HCT116 (cell line): Measurements from ENCODE around the gene DNMT1. TPM values are rescaled to one million over a fixed set of nuclear protein-coding genes. Genes with fewer than 3 reads are reported as not detected.
A peak's percentile ranks its signal among the peaks of the same experiment; 100 is the strongest.

ENCODE experiments used
- ATAC-seq: fragments of 200-7000 bp; cut with Tn5 transposase; 2 replicates; pipeline ENCODE4 v1.9.1; 2020; ENCODE audit warnings: mild to moderate bottlenecking, moderate library complexity
- BruUV-seq: library from RNA; stranded (reverse); fragments of 400-500 nt; replicated peaks from 2 replicates; lab custom pipeline; 2021; lab: Mats Ljungman, UMichigan
- CTCF ChIA-PET: fragments of 300-600 bp; sonication (Branson Sonifier 250); formaldehyde crosslinking; loops from one replicate; lab custom pipeline; 2021; ENCODE audit warnings: antibody characterized with exemption; lab: Charles Lee
- POLR2A ChIA-PET: fragments of 300-600, 350-600 bp; sonication (Branson Sonifier 250); formaldehyde crosslinking; loops from one replicate; lab custom pipeline; 2021; ENCODE audit warnings: antibody characterized with exemption; lab: Charles Lee
- RAD21 ChIA-PET, 2 experiments: fragments of 300-600 bp; sonication (Branson Sonifier 250); formaldehyde crosslinking; loops; one replicate each; lab custom pipeline; 2023; ENCODE audit warnings: low total read pairs in 2 of 2; ENCODE audit not compliant: uncharacterized antibody in 2 of 2, unreplicated experiment in 2 of 2, low non-redundant PET in 1 of 2; lab: Charles Lee
- DNase-seq: peaks from one replicate; pipeline ENCODE4 v3.0.0-alpha.2; 2010; ENCODE audit warnings: low read depth, low spot score
- H2AFZ ChIP-seq: fragments of 200-600 bp; shearing (Covaris generic), sonication (generic); 2 replicates; pipeline ENCODE4 v1.6.1; 2017; ENCODE audit warnings: low read depth, mixed run types, mixed read lengths, antibody characterized with exemption, low read length; ENCODE audit not compliant: poor library complexity, severe bottlenecking
- H3K27ac ChIP-seq: 2 replicates; pipeline ENCODE4 v1.5.1; 2012; ENCODE audit warnings: low read depth, low read length
- H3K27me3 ChIP-seq: fragments of 200-600 bp; sonication (generic); 2 replicates; pipeline ENCODE4 v1.6.1; 2016; ENCODE audit warnings: mixed run types, low read length, mixed read lengths; ENCODE audit not compliant: insufficient read depth
- H3K36me3 ChIP-seq, 2 experiments: fragments of 200-500 bp in 1 of 2; fragments of 200-600 bp in 1 of 2; sonication (Bioruptor generic) in 1 of 2; sonication (generic) in 1 of 2; 2 replicates each; pipeline versions ENCODE4 v1.5.1 to v1.6.1; 2014 to 2016; ENCODE audit warnings: low read length in 2 of 2, inconsistent platforms in 1 of 2, mixed read lengths in 1 of 2, mixed run types in 1 of 2; ENCODE audit not compliant: insufficient read depth in 2 of 2, control insufficient read depth in 1 of 2
- H3K4me1 ChIP-seq, 2 experiments: fragments of 200-600 bp in 1 of 2; sonication (generic) in 1 of 2; 2 replicates each; pipeline versions ENCODE4 v1.5.1 to v1.6.1; 2012 to 2017; ENCODE audit warnings: low read length in 2 of 2, inconsistent platforms in 1 of 2, mild to moderate bottlenecking in 1 of 2, mixed read lengths in 1 of 2, mixed run types in 1 of 2, moderate library complexity in 1 of 2; ENCODE audit not compliant: insufficient read depth in 2 of 2, control insufficient read depth in 1 of 2
- H3K4me2 ChIP-seq: fragments of 200-600 bp; sonication (generic); 2 replicates; pipeline ENCODE4 v1.6.1; 2017; ENCODE audit warnings: mixed run types, low read length, mixed read lengths
- H3K4me3 ChIP-seq, 2 experiments: fragments of 200-600 bp in 1 of 2; sonication (generic) in 1 of 2; replicated peaks in 1 of 2; 2 replicates each; pipeline ENCODE4 v1.5.1; 2011 to 2016; ENCODE audit warnings: low read length in 2 of 2, control low read depth in 1 of 2, low read depth in 1 of 2, mild to moderate bottlenecking in 1 of 2, mixed read lengths in 1 of 2, mixed run types in 1 of 2
- H3K79me2 ChIP-seq: fragments of 200-600 bp; sonication (generic); 2 replicates; pipeline ENCODE4 v1.6.1; 2017; ENCODE audit warnings: mild to moderate bottlenecking, mixed run types, low read length, moderate library complexity, mixed read lengths; ENCODE audit not compliant: insufficient read depth
- H3K9ac ChIP-seq: fragments of 200-600 bp; sonication (generic); 2 replicates; pipeline ENCODE4 v1.6.1; 2016; ENCODE audit warnings: low read length, mixed read lengths
- H3K9me2 ChIP-seq: fragments of 200-600 bp; sonication (generic), shearing (Covaris generic); 2 replicates; pipeline ENCODE4 v1.6.1; 2017; ENCODE audit warnings: mixed run types, mild to moderate bottlenecking, moderate library complexity; ENCODE audit not compliant: insufficient read depth
- H3K9me3 ChIP-seq, 2 experiments: fragments of 200-500 bp in 1 of 2; fragments of 200-600 bp in 1 of 2; sonication (Bioruptor generic) in 1 of 2; sonication (generic) in 1 of 2; 2 replicates each; pipeline ENCODE4 v1.6.1; 2014 to 2017; ENCODE audit warnings: low read length in 2 of 2, mixed read lengths in 2 of 2, inconsistent platforms in 1 of 2, low read depth in 1 of 2, mild to moderate bottlenecking in 1 of 2, mixed run types in 1 of 2, moderate library complexity in 1 of 2; ENCODE audit not compliant: control insufficient read depth in 1 of 2, insufficient read depth in 1 of 2
- H4K20me1 ChIP-seq: fragments of 200-600 bp; sonication (generic), shearing (Covaris generic); 2 replicates; pipeline ENCODE4 v1.6.1; 2017; ENCODE audit warnings: mixed run types, mild to moderate bottlenecking, moderate library complexity; ENCODE audit not compliant: insufficient read depth
- CBX3 ChIP-seq: IDR thresholded peaks from 2 replicates; pipeline ENCODE4 v1.6.1; 2012; ENCODE audit warnings: low read depth
- CEBPB ChIP-seq: IDR thresholded peaks from 2 replicates; pipeline ENCODE4 v1.6.1; 2012; ENCODE audit warnings: low read depth
- EGR1 ChIP-seq: IDR thresholded peaks from 2 replicates; pipeline ENCODE4 v1.6.1; 2012; ENCODE audit warnings: low read depth
- EZH2 ChIP-seq: fragments of 200-600 bp; sonication (generic); IDR thresholded peaks from 2 replicates; pipeline ENCODE4 v1.6.1; 2017; ENCODE audit warnings: antibody characterized with exemption, mixed run types
- EZH2phosphoT487 ChIP-seq: fragments of 200-600 bp; IDR thresholded peaks from 2 replicates; pipeline ENCODE4 v1.6.1; 2018; ENCODE audit warnings: antibody characterized with exemption, borderline replicate concordance
- FOSL1 ChIP-seq: IDR thresholded peaks from 2 replicates; pipeline ENCODE4 v1.6.1; 2012; ENCODE audit warnings: low read depth
- JUND ChIP-seq: IDR thresholded peaks from 2 replicates; pipeline ENCODE4 v1.6.1; 2012
- POLR2A ChIP-seq: IDR thresholded peaks from 2 replicates; pipeline ENCODE4 v1.7.0; 2011; ENCODE audit warnings: borderline replicate concordance; ENCODE audit not compliant: insufficient read depth, insufficient read length; ENCODE audit errors: extremely low read depth
- POLR2AphosphoS5 ChIP-seq: IDR thresholded peaks from 2 replicates; pipeline ENCODE4 v1.6.1; 2011; ENCODE audit warnings: mild to moderate bottlenecking, low read depth, low read length, moderate library complexity
- RAD21 ChIP-seq: IDR thresholded peaks from 2 replicates; pipeline ENCODE4 v1.6.1; 2012; ENCODE audit warnings: low read depth, mild to moderate bottlenecking
- SIN3A ChIP-seq: IDR thresholded peaks from 2 replicates; pipeline ENCODE4 v1.6.1; 2012; ENCODE audit warnings: low read depth
- SRF ChIP-seq: IDR thresholded peaks from 2 replicates; pipeline ENCODE4 v1.6.1; 2012; ENCODE audit warnings: low read depth
- TCF7L2 ChIP-seq: IDR thresholded peaks from 2 replicates; pipeline ENCODE4 v1.7.0; 2011; ENCODE audit warnings: borderline replicate concordance, inconsistent platforms; ENCODE audit not compliant: insufficient read depth, insufficient read length; ENCODE audit errors: extremely low read depth
- YY1 ChIP-seq: IDR thresholded peaks from 2 replicates; pipeline ENCODE4 v1.6.1; 2011; ENCODE audit warnings: low read length, low read depth, moderate library complexity, mild to moderate bottlenecking; ENCODE audit not compliant: insufficient replicate concordance; ENCODE audit errors: extremely low read depth
- ZFX ChIP-seq: fragments of 450-650 bp; IDR thresholded peaks from 2 replicates; pipeline ENCODE4 v1.6.1; 2017
- intact Hi-C: fragments of 100-400 bp; cut with micrococcal nuclease; formaldehyde crosslinking; loops from 2 replicates; pipeline ENCODE4 v1.10.0; 2022
- total RNA-seq: library from RNA; stranded (reverse); gene quantifications from one replicate; pipeline ENCODE4 v1.2.1, GENCODE V29; 2021; ENCODE audit not compliant: unreplicated experiment
- TF ChIP-seq, protein P1 (sequence below): IDR thresholded peaks from 2 replicates; pipeline ENCODE4 v1.6.1; 2012
- TF ChIP-seq, protein P2 (sequence below): IDR thresholded peaks from 2 replicates; pipeline ENCODE4 v1.6.1; 2012
- TF ChIP-seq, protein P3 (sequence below): IDR thresholded peaks from 2 replicates; pipeline ENCODE4 v1.6.1; 2012; ENCODE audit warnings: low read depth
- TF ChIP-seq, protein P4 (sequence below): IDR thresholded peaks from 2 replicates; pipeline ENCODE4 v1.6.1; 2011; ENCODE audit warnings: mild to moderate bottlenecking, low read length, moderate library complexity; ENCODE audit not compliant: insufficient replicate concordance; ENCODE audit errors: extremely low read depth

Gene DNMT1
- total RNA-seq, 1 experiment from 2014 or later: 235 TPM

DNA sequence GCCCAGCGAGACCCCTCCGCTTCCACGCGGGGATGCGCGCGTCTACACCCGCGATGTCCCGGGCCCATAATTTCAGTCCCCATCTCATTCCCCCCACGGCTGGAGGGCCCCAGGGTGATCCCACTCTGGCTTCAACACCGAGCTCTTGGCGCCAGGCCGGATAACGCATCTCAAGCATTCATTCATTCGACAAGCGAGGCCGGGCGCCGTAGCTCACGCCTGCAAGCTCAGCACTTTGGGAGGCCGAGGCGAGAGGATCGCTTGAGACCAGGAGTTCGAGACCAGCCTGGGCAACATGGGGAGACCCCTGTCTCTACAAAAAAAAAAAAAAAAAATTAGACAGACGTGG lies 98.2 kb downstream of the DNMT1 start:
- H2AFZ ChIP-seq: no peak overlapping the region
- intact Hi-C loops: loop anchor here (5.0 kb wide), 1 partner anchor 164 kb away; no protein-coding TSS in a partner anchor
- H3K27ac ChIP-seq: peak overlapping the region; percentile 44; the same call in 1 of the 2 replicates
- no peaks in the 10 kb centered on the region for H3K27me3 ChIP-seq
- no peaks in the 10 kb centered on the region for H3K79me2 ChIP-seq
- no peaks in the 10 kb centered on the region for H3K9me3 ChIP-seq
- H3K36me3 ChIP-seq: no peaks in the 10 kb centered on the region
- H3K9me2 ChIP-seq: no peaks in the 10 kb centered on the region
- DNase-seq: no peak
- H4K20me1 ChIP-seq: no peaks in the 10 kb centered on the region
- POLR2A ChIA-PET: interaction anchor here (0.8 to 1.2 kb wide), 3 partner anchors 8 to 154 kb away, joined by 3 to 14 read pairs (median 5); partner anchors contain the start of gene PPAN
- H3K4me3 ChIP-seq: no peak overlapping the region
- peak overlapping the region; percentile 56 for H3K4me2 ChIP-seq
- RAD21 ChIA-PET: no interaction called here
- CTCF ChIA-PET: interaction anchor here (0.6 to 1.9 kb wide), 7 partner anchors 9 to 166 kb away, joined by 3 to 9 read pairs (median 4); partner anchors contain the start of gene PPAN
- peak overlapping the region; percentile 54 for H3K9ac ChIP-seq
- ATAC-seq: no peak
- no TSS peak for BruUV-seq
- H3K4me1 ChIP-seq: peaks cover 11 to 16% of the 10 kb centered on the region in 2 experiments
- TF ChIP-seq POLR2A (no peak), POLR2AphosphoS5 (no peak), JUND (no peak), EGR1 (no peak), RAD21 (no peak), EZH2phosphoT487 (no peak), CEBPB (no peak), CBX3 (no peak), SRF (no peak), SIN3A (no peak), FOSL1 (no peak), ZFX (no peak; the same call in 1 of the 2 replicates), YY1 (no peak), EZH2 (no peak), TCF7L2 (no peak)
- TF ChIP-seq, protein P1, sequence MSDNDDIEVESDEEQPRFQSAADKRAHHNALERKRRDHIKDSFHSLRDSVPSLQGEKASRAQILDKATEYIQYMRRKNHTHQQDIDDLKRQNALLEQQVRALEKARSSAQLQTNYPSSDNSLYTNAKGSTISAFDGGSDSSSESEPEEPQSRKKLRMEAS: no peak
- TF ChIP-seq, protein P2, sequence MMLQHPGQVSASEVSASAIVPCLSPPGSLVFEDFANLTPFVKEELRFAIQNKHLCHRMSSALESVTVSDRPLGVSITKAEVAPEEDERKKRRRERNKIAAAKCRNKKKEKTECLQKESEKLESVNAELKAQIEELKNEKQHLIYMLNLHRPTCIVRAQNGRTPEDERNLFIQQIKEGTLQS: no peak
- TF ChIP-seq, protein P3, sequence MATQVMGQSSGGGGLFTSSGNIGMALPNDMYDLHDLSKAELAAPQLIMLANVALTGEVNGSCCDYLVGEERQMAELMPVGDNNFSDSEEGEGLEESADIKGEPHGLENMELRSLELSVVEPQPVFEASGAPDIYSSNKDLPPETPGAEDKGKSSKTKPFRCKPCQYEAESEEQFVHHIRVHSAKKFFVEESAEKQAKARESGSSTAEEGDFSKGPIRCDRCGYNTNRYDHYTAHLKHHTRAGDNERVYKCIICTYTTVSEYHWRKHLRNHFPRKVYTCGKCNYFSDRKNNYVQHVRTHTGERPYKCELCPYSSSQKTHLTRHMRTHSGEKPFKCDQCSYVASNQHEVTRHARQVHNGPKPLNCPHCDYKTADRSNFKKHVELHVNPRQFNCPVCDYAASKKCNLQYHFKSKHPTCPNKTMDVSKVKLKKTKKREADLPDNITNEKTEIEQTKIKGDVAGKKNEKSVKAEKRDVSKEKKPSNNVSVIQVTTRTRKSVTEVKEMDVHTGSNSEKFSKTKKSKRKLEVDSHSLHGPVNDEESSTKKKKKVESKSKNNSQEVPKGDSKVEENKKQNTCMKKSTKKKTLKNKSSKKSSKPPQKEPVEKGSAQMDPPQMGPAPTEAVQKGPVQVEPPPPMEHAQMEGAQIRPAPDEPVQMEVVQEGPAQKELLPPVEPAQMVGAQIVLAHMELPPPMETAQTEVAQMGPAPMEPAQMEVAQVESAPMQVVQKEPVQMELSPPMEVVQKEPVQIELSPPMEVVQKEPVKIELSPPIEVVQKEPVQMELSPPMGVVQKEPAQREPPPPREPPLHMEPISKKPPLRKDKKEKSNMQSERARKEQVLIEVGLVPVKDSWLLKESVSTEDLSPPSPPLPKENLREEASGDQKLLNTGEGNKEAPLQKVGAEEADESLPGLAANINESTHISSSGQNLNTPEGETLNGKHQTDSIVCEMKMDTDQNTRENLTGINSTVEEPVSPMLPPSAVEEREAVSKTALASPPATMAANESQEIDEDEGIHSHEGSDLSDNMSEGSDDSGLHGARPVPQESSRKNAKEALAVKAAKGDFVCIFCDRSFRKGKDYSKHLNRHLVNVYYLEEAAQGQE: no peak
- TF ChIP-seq, protein P4, sequence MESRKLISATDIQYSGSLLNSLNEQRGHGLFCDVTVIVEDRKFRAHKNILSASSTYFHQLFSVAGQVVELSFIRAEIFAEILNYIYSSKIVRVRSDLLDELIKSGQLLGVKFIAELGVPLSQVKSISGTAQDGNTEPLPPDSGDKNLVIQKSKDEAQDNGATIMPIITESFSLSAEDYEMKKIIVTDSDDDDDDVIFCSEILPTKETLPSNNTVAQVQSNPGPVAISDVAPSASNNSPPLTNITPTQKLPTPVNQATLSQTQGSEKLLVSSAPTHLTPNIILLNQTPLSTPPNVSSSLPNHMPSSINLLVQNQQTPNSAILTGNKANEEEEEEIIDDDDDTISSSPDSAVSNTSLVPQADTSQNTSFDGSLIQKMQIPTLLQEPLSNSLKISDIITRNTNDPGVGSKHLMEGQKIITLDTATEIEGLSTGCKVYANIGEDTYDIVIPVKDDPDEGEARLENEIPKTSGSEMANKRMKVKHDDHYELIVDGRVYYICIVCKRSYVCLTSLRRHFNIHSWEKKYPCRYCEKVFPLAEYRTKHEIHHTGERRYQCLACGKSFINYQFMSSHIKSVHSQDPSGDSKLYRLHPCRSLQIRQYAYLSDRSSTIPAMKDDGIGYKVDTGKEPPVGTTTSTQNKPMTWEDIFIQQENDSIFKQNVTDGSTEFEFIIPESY: no peak
- TF ChIP-seq, all 23 proteins: peak for 0
